Ovary (tissue), 3 donors: Measurements from ENCODE around the gene CDX1.

Experiments used
- CTCF ChIP-seq, 3 donors: fragments of 450-650 bp in 2 of 3; fragments of 200-600 bp in 1 of 3; IDR thresholded peaks; one replicate each; pipeline versions ENCODE4 v1.5.1 to v1.8.0; 2016 to 2022; ENCODE audit warnings: antibody characterized with exemption in 3 of 3, mild to moderate bottlenecking in 1 of 3
- EP300 ChIP-seq: sonication (generic); formaldehyde crosslinking; IDR thresholded peaks from one replicate; pipeline ENCODE4 v1.6.1; 2017; ENCODE audit warnings: antibody characterized with exemption
- POLR2A ChIP-seq: fragments of 450-650 bp; IDR thresholded peaks from one replicate; pipeline ENCODE4 v1.6.1; 2017; ENCODE audit warnings: antibody characterized with exemption, mild to moderate bottlenecking, moderate library complexity
- donor health status: DM: no; HTN: no; CAD: no.

- TF ChIP-seq CTCF (IDR thresholded peaks at IDR 0.05) (no peak), POLR2A (no peak), EP300 (no peak)
These were observed 42.0 kb upstream of the CDX1 start for GRCh38 chr5:150124596-150124995.
